OCI-LY1 (cell line): Measurements from ENCODE around the gene COMMD1.

Source experiments
- H2AFZ ChIP-seq: fragments of 200-600 bp; sonication (generic), shearing (Covaris generic); 2 replicates; pipeline ENCODE4 v1.6.0; 2014; ENCODE audit warnings: antibody characterized with exemption, mild to moderate bottlenecking, low read length
- H3F3A ChIP-seq: fragments of 200-600 bp; sonication (generic), shearing (Covaris generic); 2 replicates; pipeline ENCODE4 v1.6.0; 2014; ENCODE audit warnings: mild to moderate bottlenecking, antibody characterized with exemption, low read length, moderate library complexity; ENCODE audit not compliant: insufficient read depth
- H3K27ac ChIP-seq: fragments of 200-600 bp; sonication (generic); 2 replicates; pipeline ENCODE4 v1.5.1; 2014; ENCODE audit warnings: low read length, mixed run types, mild to moderate bottlenecking, low read depth; ENCODE audit not compliant: poor library complexity, severe bottlenecking
- H3K27me3 ChIP-seq: fragments of 200-600 bp; sonication (generic); 2 replicates; pipeline ENCODE4 v1.6.0; 2014; ENCODE audit warnings: antibody characterized with exemption, mild to moderate bottlenecking, low read length, moderate library complexity; ENCODE audit not compliant: insufficient read depth
- H3K36me3 ChIP-seq: fragments of 200-600 bp; sonication (generic); 2 replicates; pipeline ENCODE4 v1.6.1; 2014; ENCODE audit warnings: mild to moderate bottlenecking, antibody characterized with exemption, low read length, moderate library complexity, mixed read lengths; ENCODE audit not compliant: insufficient read depth
- H3K4me1 ChIP-seq: fragments of 200-600 bp; sonication (generic); 2 replicates; pipeline ENCODE4 v1.5.1; 2014; ENCODE audit warnings: mild to moderate bottlenecking, low read length, moderate library complexity; ENCODE audit not compliant: insufficient read depth, severe bottlenecking
- H3K4me2 ChIP-seq: fragments of 200-600 bp; sonication (generic), shearing (Covaris generic); 2 replicates; pipeline ENCODE4 v1.6.1; 2014; ENCODE audit warnings: low read length
- H3K4me3 ChIP-seq: fragments of 200-600 bp; sonication (generic); 2 replicates; pipeline ENCODE4 v1.5.1; 2014; ENCODE audit warnings: low read length, low read depth, mild to moderate bottlenecking, mixed read lengths; ENCODE audit not compliant: poor library complexity, severe bottlenecking
- H3K79me2 ChIP-seq: fragments of 200-600 bp; shearing (Covaris generic); 2 replicates; pipeline ENCODE4 v1.6.1; 2016; ENCODE audit warnings: mixed run types, low read length, mixed read lengths; ENCODE audit not compliant: insufficient read depth
- H3K9ac ChIP-seq: fragments of 200-600 bp; sonication (generic), shearing (Covaris generic); 2 replicates; pipeline ENCODE4 v1.6.1; 2014; ENCODE audit warnings: mild to moderate bottlenecking, low read length, mixed read lengths
- H3K9me2 ChIP-seq: fragments of 200-600 bp; sonication (generic), shearing (Covaris generic); 2 replicates; pipeline ENCODE4 v1.6.1; 2014; ENCODE audit warnings: low read depth, mild to moderate bottlenecking, low read length, mixed read lengths
- H3K9me3 ChIP-seq: fragments of 200-600 bp; shearing (Covaris generic); 2 replicates; pipeline ENCODE4 v1.6.1; 2014; ENCODE audit warnings: low read length, mixed read lengths
- H4K20me1 ChIP-seq: fragments of 200-600 bp; sonication (generic), shearing (Covaris generic); 2 replicates; pipeline ENCODE4 v1.6.0; 2016; ENCODE audit warnings: mild to moderate bottlenecking, low read length; ENCODE audit not compliant: insufficient read depth
- EZH2 ChIP-seq: fragments of 200-600 bp; sonication (generic), shearing (Covaris generic); IDR thresholded peaks from 2 replicates; pipeline ENCODE4 v1.8.0; 2017; ENCODE audit warnings: borderline replicate concordance, mixed run types, mild to moderate bottlenecking, antibody characterized with exemption, low read length, moderate library complexity, mixed read lengths
- TF ChIP-seq, protein P1 (sequence below): fragments of 200-600 bp; sonication (generic), shearing (Covaris generic); IDR thresholded peaks from 2 replicates; pipeline ENCODE4 v1.5.1; 2017; ENCODE audit warnings: mild to moderate bottlenecking, antibody characterized with exemption, low read length, moderate library complexity, mixed read lengths

COMMD1 gene

DNA sequence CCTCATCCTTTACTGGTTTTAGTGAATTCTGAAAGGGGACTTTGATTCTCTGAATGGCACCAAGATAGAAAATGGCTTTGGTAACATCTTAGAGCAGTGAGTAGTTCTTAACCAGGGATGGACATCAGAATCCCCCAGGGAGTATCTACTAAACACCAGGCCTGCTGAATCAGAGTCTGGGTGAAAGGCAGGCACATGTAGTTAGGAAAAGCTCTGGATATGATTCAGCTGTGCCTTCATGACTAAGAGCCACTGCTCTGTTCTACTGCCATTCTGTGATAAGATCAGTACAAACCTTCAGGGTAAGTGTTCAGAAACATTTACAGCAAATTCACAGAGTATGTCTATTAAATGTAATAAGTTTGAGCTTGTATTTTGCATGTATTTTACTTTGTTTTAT lies 244.2 kb downstream of the COMMD1 start:
- no peaks in the 10 kb centered on the region for H3K27me3 ChIP-seq
- H2AFZ ChIP-seq, result no peak overlapping the region
- H3K9ac ChIP-seq, result no peak overlapping the region
- H3K4me3 ChIP-seq, result no peak overlapping the region
- no peaks in the 10 kb centered on the region for H3K36me3 ChIP-seq
- peaks cover 3% of the 10 kb centered on the region; the same call in 1 of the 2 replicates for H3F3A ChIP-seq
- TF ChIP-seq EZH2, result no peak
- TF ChIP-seq, protein P1, sequence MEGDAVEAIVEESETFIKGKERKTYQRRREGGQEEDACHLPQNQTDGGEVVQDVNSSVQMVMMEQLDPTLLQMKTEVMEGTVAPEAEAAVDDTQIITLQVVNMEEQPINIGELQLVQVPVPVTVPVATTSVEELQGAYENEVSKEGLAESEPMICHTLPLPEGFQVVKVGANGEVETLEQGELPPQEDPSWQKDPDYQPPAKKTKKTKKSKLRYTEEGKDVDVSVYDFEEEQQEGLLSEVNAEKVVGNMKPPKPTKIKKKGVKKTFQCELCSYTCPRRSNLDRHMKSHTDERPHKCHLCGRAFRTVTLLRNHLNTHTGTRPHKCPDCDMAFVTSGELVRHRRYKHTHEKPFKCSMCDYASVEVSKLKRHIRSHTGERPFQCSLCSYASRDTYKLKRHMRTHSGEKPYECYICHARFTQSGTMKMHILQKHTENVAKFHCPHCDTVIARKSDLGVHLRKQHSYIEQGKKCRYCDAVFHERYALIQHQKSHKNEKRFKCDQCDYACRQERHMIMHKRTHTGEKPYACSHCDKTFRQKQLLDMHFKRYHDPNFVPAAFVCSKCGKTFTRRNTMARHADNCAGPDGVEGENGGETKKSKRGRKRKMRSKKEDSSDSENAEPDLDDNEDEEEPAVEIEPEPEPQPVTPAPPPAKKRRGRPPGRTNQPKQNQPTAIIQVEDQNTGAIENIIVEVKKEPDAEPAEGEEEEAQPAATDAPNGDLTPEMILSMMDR, result no peak
- H3K9me2 ChIP-seq, result no peaks in the 10 kb centered on the region
- H3K27ac ChIP-seq, result no peak overlapping the region
- peaks cover 25% of the 10 kb centered on the region for H3K4me1 ChIP-seq
- H3K4me2 ChIP-seq, result no peak overlapping the region
- H3K9me3 ChIP-seq, result no peaks in the 10 kb centered on the region
- H4K20me1 ChIP-seq, result no peaks in the 10 kb centered on the region
- H3K79me2 ChIP-seq, result no peaks in the 10 kb centered on the region

DNA sequence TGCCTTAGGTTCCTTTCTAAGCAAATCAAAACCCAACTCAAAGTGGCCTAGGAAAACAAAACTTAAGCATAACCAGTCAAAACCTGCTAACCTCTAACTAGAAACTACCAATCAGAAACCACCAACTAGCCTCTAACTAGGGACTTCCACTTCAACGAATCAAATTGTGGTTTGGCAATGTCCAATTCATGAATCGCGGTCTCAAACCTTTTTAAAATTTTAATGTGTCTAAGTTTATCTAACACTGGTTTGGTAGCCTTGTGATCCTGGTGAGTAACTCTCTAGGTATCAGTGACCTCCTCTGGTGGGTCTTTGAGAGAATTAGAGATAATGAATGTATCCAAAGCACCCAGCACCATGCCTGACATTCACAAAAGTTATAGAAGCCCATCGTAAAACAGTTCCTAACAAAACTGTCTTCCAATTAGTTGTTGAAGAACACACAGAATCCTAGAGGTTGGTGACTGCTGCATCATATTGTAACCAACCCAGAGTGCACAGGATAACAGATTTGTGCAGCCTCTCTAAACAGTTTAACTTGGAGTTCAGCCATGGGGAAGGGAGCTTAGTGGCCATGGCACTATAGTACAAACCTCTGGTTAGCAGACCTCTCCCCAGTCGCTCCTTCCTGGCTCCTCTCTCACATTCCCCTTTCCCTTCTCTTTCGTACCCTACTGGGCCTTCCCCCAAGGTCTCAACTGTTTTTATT lies 245.3 kb downstream of the COMMD1 start:
- Histone ChIP-seq H3K27ac (no peak overlapping the region), H3K4me3 (no peak overlapping the region)

DNA sequence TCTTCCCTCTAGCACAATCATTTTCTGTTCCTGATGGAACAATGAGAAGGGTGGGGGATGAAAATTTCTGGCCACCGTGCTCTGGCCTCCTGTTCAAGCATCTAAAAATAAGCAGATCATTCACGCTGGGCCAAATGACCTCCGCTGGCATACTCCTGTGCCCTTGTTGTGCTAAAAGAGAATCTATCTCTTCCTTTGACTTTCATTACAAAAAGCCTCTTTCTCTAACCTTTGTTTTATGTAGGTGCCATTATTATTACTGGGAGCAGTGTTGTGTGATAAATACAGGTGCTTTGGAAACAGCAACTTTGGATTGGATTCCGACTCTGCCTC lies 245.8 kb downstream of the COMMD1 start:
- H3K4me3 ChIP-seq, result no peak overlapping the region
- H3K4me1 ChIP-seq, result peaks cover 9% of the 10 kb centered on the region
- H2AFZ ChIP-seq, result no peak overlapping the region
- no peaks in the 10 kb centered on the region for H4K20me1 ChIP-seq
- H3K9ac ChIP-seq, result no peak overlapping the region
- no peaks in the 10 kb centered on the region for H3K79me2 ChIP-seq
- H3K27ac ChIP-seq, result no peak overlapping the region
- no peak overlapping the region for H3K4me2 ChIP-seq
- H3K36me3 ChIP-seq, result no peaks in the 10 kb centered on the region
- H3F3A ChIP-seq, result peaks cover 3% of the 10 kb centered on the region; the same call in 1 of the 2 replicates
- TF ChIP-seq, protein P1, result no peak
- TF ChIP-seq EZH2, result no peak
- no peaks in the 10 kb centered on the region for H3K9me2 ChIP-seq
- H3K27me3 ChIP-seq, result no peaks in the 10 kb centered on the region
- peaks cover 7% of the 10 kb centered on the region; the same call in 1 of the 2 replicates for H3K9me3 ChIP-seq

More for the DNA sequence above, 245.3 kb downstream of the COMMD1 start:
- Histone ChIP-seq H3K9me3 (peaks cover 7% of the 10 kb centered on the region; the same call in 1 of the 2 replicates), H3K9ac (no peak overlapping the region), H3K27me3 (no peaks in the 10 kb centered on the region), H3K79me2 (no peaks in the 10 kb centered on the region), H2AFZ (no peak overlapping the region), H4K20me1 (no peaks in the 10 kb centered on the region), H3K36me3 (no peaks in the 10 kb centered on the region), H3K4me1 (peaks cover 14% of the 10 kb centered on the region), H3K4me2 (no peak overlapping the region), H3F3A (peaks cover 3% of the 10 kb centered on the region; the same call in 1 of the 2 replicates), H3K9me2 (no peaks in the 10 kb centered on the region)
- TF ChIP-seq EZH2, result no peak
- TF ChIP-seq, protein P1, result no peak
